K562 (cell line): ENCODE data around the gene MRPL22. TPM values are rescaled to one million over a fixed set of nuclear protein-coding genes. Genes with fewer than 3 reads are reported as not detected.

Experiments
- ATAC-seq: fragments of 200-7000 bp; cut with Tn5 transposase; 3 replicates; pipeline ENCODE4 v1.9.1; 2020; ENCODE audit warnings: moderate library complexity
- BruUV-seq: library from RNA; stranded (reverse); fragments of 400-500 nt; replicated peaks from 2 replicates; lab custom pipeline; 2021; lab: Mats Ljungman, UMichigan
- CTCF ChIA-PET: fragments of 300-600 bp; formaldehyde crosslinking; extraction: SDS; loops from one replicate; lab custom pipeline; 2021; ENCODE audit warnings: low intra/inter-chr PET ratio; lab: Yijun Ruan, JAX
- POLR2A ChIA-PET: fragments of 300-600, 350-650 bp; sonication (Branson Sonifier 250); formaldehyde crosslinking; extraction: SDS; loops from one replicate; lab custom pipeline; 2021; ENCODE audit warnings: antibody characterized with exemption, inconsistent platforms; lab: Yijun Ruan, JAX
- DNase-seq, 4 experiments: peaks; one replicate each; pipeline versions ENCODE4 v3.0.0 to v3.0.0-alpha.2; 2011 to 2018; ENCODE audit warnings: low spot score in 3 of 4, mixed read lengths in 3 of 4; ENCODE audit errors: extremely low read depth in 1 of 4
- FAIRE-seq: peaks from 2 replicates; lab custom pipeline; 2011; peaks lifted over from hg19 to GRCh38; lab: Jason Lieb, UNC
- H2AFZ ChIP-seq: 2 replicates; pipeline ENCODE4 v1.6.0; 2011; ENCODE audit warnings: low read depth, low read length, control low read depth, inconsistent platforms
- H3K27ac ChIP-seq: fragments of 200-600 bp; 3 replicates; pipeline ENCODE4 v1.8.0; 2011; ENCODE audit warnings: low read depth, mild to moderate bottlenecking, control low read depth, inconsistent platforms, low read length, moderate library complexity, mixed read lengths; ENCODE audit errors: extremely low read depth
- H3K27me3 ChIP-seq, 2 experiments: fragments of 300-600 bp in 1 of 2; 2 replicates in 1 of 2; 3 replicates in 1 of 2; pipeline versions ENCODE4 v1.6.0 to v1.8.0; 2011; ENCODE audit warnings: inconsistent platforms in 2 of 2, low read length in 2 of 2, mild to moderate bottlenecking in 1 of 2, mixed read lengths in 1 of 2, moderate library complexity in 1 of 2; ENCODE audit not compliant: control insufficient read depth in 2 of 2, insufficient read depth in 2 of 2
- H3K36me3 ChIP-seq: fragments of 300-600 bp; 3 replicates; pipeline ENCODE4 v1.8.0; 2011; ENCODE audit warnings: mild to moderate bottlenecking, low read length, inconsistent platforms; ENCODE audit not compliant: control insufficient read depth, insufficient read depth
- H3K4me1 ChIP-seq, 2 experiments: fragments of 200-600 bp in 1 of 2; replicated peaks in 1 of 2; 2 replicates in 1 of 2; 3 replicates in 1 of 2; pipeline versions ENCODE4 v1.5.1 to v1.8.0; 2011; ENCODE audit warnings: inconsistent platforms in 2 of 2, low read length in 2 of 2, mild to moderate bottlenecking in 1 of 2, mixed read lengths in 1 of 2, moderate library complexity in 1 of 2; ENCODE audit not compliant: control insufficient read depth in 2 of 2, insufficient read depth in 2 of 2
- H3K4me2 ChIP-seq: 2 replicates; pipeline ENCODE4 v1.6.1; 2011; ENCODE audit warnings: low read length, control low read depth, inconsistent platforms, mixed read lengths; ENCODE audit not compliant: insufficient read depth
- H3K4me3 ChIP-seq: fragments of 200-600 bp; sonication (generic), shearing (Covaris generic); 2 replicates; pipeline ENCODE4 v1.5.1; 2016; ENCODE audit warnings: control low read depth, inconsistent platforms
- H3K79me2 ChIP-seq: fragments of 200-600 bp; 3 replicates; pipeline ENCODE4 v1.8.0; 2011; ENCODE audit warnings: low read length, inconsistent platforms; ENCODE audit not compliant: control insufficient read depth, insufficient read depth
- H3K9ac ChIP-seq, 2 experiments: 2 replicates each; pipeline versions ENCODE4 v1.6.0 to v1.6.1; 2011; ENCODE audit warnings: low read depth in 2 of 2, low read length in 2 of 2, control low read depth in 1 of 2, inconsistent platforms in 1 of 2, mild to moderate bottlenecking in 1 of 2, mixed read lengths in 1 of 2; ENCODE audit not compliant: insufficient read depth in 1 of 2
- H3K9me1 ChIP-seq: one replicate; pipeline ENCODE4 v1.6.0; 2011; ENCODE audit warnings: inconsistent platforms, mild to moderate bottlenecking, low read length, moderate library complexity; ENCODE audit not compliant: control insufficient read depth, insufficient read depth
- H3K9me3 ChIP-seq: replicated peaks from 2 replicates; pipeline ENCODE4 v1.5.1; 2011; ENCODE audit warnings: low read depth, low read length, inconsistent platforms; ENCODE audit not compliant: control insufficient read depth, insufficient read depth
- H4K20me1 ChIP-seq: replicated peaks from 2 replicates; pipeline ENCODE4 v1.6.1; 2011; ENCODE audit warnings: low read length, inconsistent platforms, mixed read lengths; ENCODE audit not compliant: control insufficient read depth, insufficient read depth
- CREB1 ChIP-seq, 2 experiments: sonication (generic) in 1 of 2; formaldehyde crosslinking in 1 of 2; IDR thresholded peaks; 2 replicates each; pipeline versions ENCODE4 v1.6.1 to v1.8.0; 2012 to 2022; ENCODE audit warnings: inconsistent platforms in 1 of 2, mild to moderate bottlenecking in 1 of 2, missing genetic modification reagents in 1 of 2, moderate library complexity in 1 of 2
- CREB3L1 ChIP-seq: fragments of 450-650 bp; IDR thresholded peaks from 2 replicates; pipeline ENCODE4 v1.6.1; 2014; ENCODE audit warnings: low read depth, mild to moderate bottlenecking, moderate library complexity, borderline replicate concordance
- DIDO1 ChIP-seq: fragments of 450-650 bp; IDR thresholded peaks from 2 replicates; pipeline ENCODE4 v1.6.1; 2016; ENCODE audit warnings: low read depth, missing biosample characterization, missing genetic modification characterization
- ETS1 ChIP-seq: conservative IDR thresholded peaks from 2 replicates; pipeline ENCODE4 v1.6.1; 2011; ENCODE audit warnings: low read depth, mild to moderate bottlenecking, low read length; ENCODE audit not compliant: control insufficient read depth
- FOXP1 ChIP-seq: sonication (generic); formaldehyde crosslinking; IDR thresholded peaks from 2 replicates; pipeline ENCODE4 v1.8.0; 2022; ENCODE audit warnings: mild to moderate bottlenecking, missing genetic modification reagents
- GATAD2A ChIP-seq: fragments of 450-650 bp; IDR thresholded peaks from 2 replicates; pipeline ENCODE4 v1.6.1; 2017
- HDAC1 ChIP-seq, 2 experiments: fragments of 450-650 bp; IDR thresholded peaks; 2 replicates each; pipeline ENCODE4 v1.6.1; 2016 to 2017; ENCODE audit warnings: inconsistent platforms in 1 of 2, mild to moderate bottlenecking in 1 of 2, moderate library complexity in 1 of 2
- KDM1A ChIP-seq, 2 experiments: fragments of 450-650 bp; IDR thresholded peaks; 2 replicates each; pipeline ENCODE4 v1.6.1; 2016; ENCODE audit warnings: mild to moderate bottlenecking in 2 of 2
- KLF1 ChIP-seq: fragments of 450-650 bp; IDR thresholded peaks from 2 replicates; pipeline ENCODE4 v1.6.1; 2016; ENCODE audit warnings: missing genetic modification characterization, missing compliant biosample characterization
- POLR2AphosphoS5 ChIP-seq: IDR thresholded peaks from 2 replicates; pipeline ENCODE4 v1.6.1; 2011; ENCODE audit warnings: mild to moderate bottlenecking, low read depth, low read length, moderate library complexity; ENCODE audit not compliant: control insufficient read depth, insufficient read depth
- SRF ChIP-seq, 2 experiments: fragments of 250-450, 450-650 bp in 1 of 2; sonication (Bioruptor Pico) in 1 of 2; sonication (generic) in 1 of 2; formaldehyde crosslinking; IDR thresholded peaks; 2 replicates each; pipeline versions ENCODE4 v1.5.0 to v1.5.1; 2020 to 2022; ENCODE audit warnings: mild to moderate bottlenecking in 1 of 2, missing genetic modification reagents in 1 of 2
- TBP ChIP-seq: optimal IDR thresholded peaks from 2 replicates; pipeline ENCODE3; 2011; ENCODE audit warnings: low read depth, low read length, improper control_type of control experiment
- TCF3 ChIP-seq: sonication (generic); formaldehyde crosslinking; IDR thresholded peaks from 2 replicates; pipeline ENCODE4 v1.4.0; 2020; ENCODE audit warnings: mild to moderate bottlenecking, missing genetic modification reagents
- ZC3H11A ChIP-seq: IDR thresholded peaks from 2 replicates; pipeline ENCODE4 v1.6.1; 2012; ENCODE audit warnings: low read depth, low read length, improper control_type of control experiment
- ZFP36 ChIP-seq: fragments of 150-350 bp; IDR thresholded peaks from 2 replicates; pipeline ENCODE4 v1.6.1; 2018; ENCODE audit warnings: low read length, low read depth; ENCODE audit not compliant: partially characterized antibody
- ZNF143 ChIP-seq: sonication (generic); formaldehyde crosslinking; IDR thresholded peaks from 2 replicates; pipeline ENCODE4 v1.9.0; 2022; ENCODE audit warnings: mild to moderate bottlenecking, missing genetic modification reagents
- ZNF431 ChIP-seq: sonication (generic); formaldehyde crosslinking; IDR thresholded peaks from 2 replicates; pipeline ENCODE4 v1.8.0; 2022; ENCODE audit warnings: mild to moderate bottlenecking, missing genetic modification reagents
- WGBS: fragments of 100-300 bp; shearing (Covaris generic); methylation state at CpG from one replicate; pipeline ENCODE4 v1.1.6; 2016; ENCODE audit warnings: low coverage, mixed read lengths; ENCODE audit not compliant: insufficient coverage; ENCODE audit errors: missing lambda C conversion rate; 5-methylcytosine and 5-hydroxymethylcytosine counted together
- in situ Hi-C: fragments of 300-500 bp; cut with MboI; formaldehyde crosslinking; loops from 4 replicates; pipeline ENCODE4 v1.15.0; 2018; ENCODE audit warnings: inconsistent platforms, mixed read lengths
- intact Hi-C: fragments of 100-400 bp; cut with micrococcal nuclease; formaldehyde crosslinking; loops from 2 replicates; pipeline ENCODE4 v1.14.2; 2022
- polyA plus RNA-seq, 8 experiments: library from polyadenylated mRNA; depleted of rRNA in 4 of 8; stranded (reverse) in 5 of 8; unstranded in 3 of 8; fragments of >200 nt; fragmentation: Nextera tagmentation in 2 of 8; fragmentation: Illumina TruSeq in 1 of 8; extraction: Ambion mirVana in 2 of 8; extraction: Trizol in 1 of 8; gene quantifications; 2 replicates each; pipeline versions ENCODE4 v1.2.1 to v1.2.3, GENCODE V29; 2011 to 2014; ENCODE audit warnings: inconsistent platforms in 1 of 8, missing spikeins in 1 of 8
- total RNA-seq, 7 experiments: library from RNA; depleted of rRNA in 6 of 7; stranded (reverse); fragments of >200 nt in 6 of 7; fragmentation: Illumina TruSeq in 2 of 7; extraction: Trizol in 2 of 7; gene quantifications; 2 replicates each; pipeline versions ENCODE4 v1.2.1 to v1.2.3, GENCODE V29; 2011 to 2021; ENCODE audit warnings: low replicate concordance in 1 of 7

MRPL22 gene
- total and polyA plus RNA-seq, 9 of the 15 experiments (the other 6 are each of a cell fraction or from before 2014, with no cell fraction given), result 41.1 to 424 (median 102) TPM

GRCh38 chr5:154937186-154937717 lies 3.6 kb upstream of the MRPL22 start (continued):
- no peak for TF ChIP-seq TBP
- TF ChIP-seq POLR2AphosphoS5, result no peak

- FAIRE-seq, result peak; percentile 88
- in situ Hi-C loops, result no loop called here
- peak; percentile 90 for ATAC-seq
- peaks cover 12 to 16% of the 10 kb centered on the region in 2 experiments; a peak in 4 of 5 replicates for H3K4me1 ChIP-seq
- WGBS, result 1% methylated on average over 49 of the region's 61 CpGs
- intact Hi-C loops, result no loop called here
- peak within 1 kb of the TSS; percentile 79 for H3K4me3 ChIP-seq
- no peaks in the 10 kb centered on the region for H4K20me1 ChIP-seq
- peaks cover 30% of the 10 kb centered on the region for H3K36me3 ChIP-seq
- H3K27me3 ChIP-seq, result no peaks in the 10 kb centered on the region
- no peaks in the 10 kb centered on the region for H3K9me3 ChIP-seq
- peaks cover 59% of the 10 kb centered on the region for H3K79me2 ChIP-seq
- no TSS peak for BruUV-seq
- ChIA-PET POLR2A (interaction anchor here (0.5 to 1.7 kb wide), 8 partner anchors 9 to 547 kb away, joined by 3 to 7 read pairs (median 3); no protein-coding TSS in a partner anchor), CTCF (no interaction called here)
- H3K4me2 ChIP-seq, result peak within 1 kb of the TSS; percentile 92
- peak within 1 kb of the TSS; percentile 81 to 96 for H3K9ac ChIP-seq
- DNase-seq, result peak; percentile 92 to 95 (median 94)
- peak within 1 kb of the TSS; percentile 97 for H2AFZ ChIP-seq
- no peaks in the 10 kb centered on the region for H3K9me1 ChIP-seq
- peak within 1 kb of the TSS; percentile 68 for H3K27ac ChIP-seq
- TF ChIP-seq ZFP36 (peak; percentile 8), ZC3H11A (0 out of 2 replicates have a peak, but pooled peaks have one; percentile 67), ETS1 (peak; percentile 15; the same call in 1 of the 2 replicates), FOXP1 (CRISPR knock-in tag) (0 out of 2 replicates have a peak, but pooled peaks have one; percentile 50), CREB1 (IDR thresholded peaks at IDR 0.05) (peak; percentile 71; the same call in 1 of the 2 replicates), CREB1 (CRISPR knock-in tag; IDR thresholded peaks at IDR 0.05) (peak; percentile 73), KLF1 (tag) (peak; percentile 75; the same call in 1 of the 2 replicates), KDM1A (IDR thresholded peaks at IDR 0.05) (no peak), SRF (CRISPR knock-in tag; IDR thresholded peaks at IDR 0.05) (peak in 1 of 2 experiments; percentile 72; a peak in 1 of 4 replicates), CREB3L1 (peak; percentile 44; the same call in 1 of the 2 replicates), DIDO1 (0 out of 2 replicates have a peak, but pooled peaks have one; percentile 20), ZNF431 (CRISPR knock-in tag) (0 out of 2 replicates have a peak, but pooled peaks have one; percentile 67), HDAC1 (IDR thresholded peaks at IDR 0.05) (peak in 1 of 2 experiments; percentile 88; a peak in 2 of 4 replicates), TCF3 (CRISPR knock-in tag) (peak; percentile 34; the same call in 1 of the 2 replicates), ZNF143 (CRISPR knock-in tag) (no peak), GATAD2A (no peak)
Measured at GRCh38 chr5:154937718-154938466, 3.0 kb upstream of the MRPL22 start, which contains the start of gene GEMIN5. GEMIN5 (minus strand) TSS chr5:154938211; CDS start chr5:154938133, 78 bp downstream.
